SH-SY5Y (cell line): ENCODE data around the gene NOM1.

Experiments used
- GATA2 ChIP-seq: IDR thresholded peaks from 2 replicates; pipeline ENCODE4 v1.6.1; 2011; ENCODE audit warnings: mild to moderate bottlenecking, low read depth, low read length
- GATA3 ChIP-seq: IDR thresholded peaks from 2 replicates; pipeline ENCODE4 v1.6.1; 2011; ENCODE audit warnings: low read depth, mild to moderate bottlenecking, low read length, moderate library complexity

DNA sequence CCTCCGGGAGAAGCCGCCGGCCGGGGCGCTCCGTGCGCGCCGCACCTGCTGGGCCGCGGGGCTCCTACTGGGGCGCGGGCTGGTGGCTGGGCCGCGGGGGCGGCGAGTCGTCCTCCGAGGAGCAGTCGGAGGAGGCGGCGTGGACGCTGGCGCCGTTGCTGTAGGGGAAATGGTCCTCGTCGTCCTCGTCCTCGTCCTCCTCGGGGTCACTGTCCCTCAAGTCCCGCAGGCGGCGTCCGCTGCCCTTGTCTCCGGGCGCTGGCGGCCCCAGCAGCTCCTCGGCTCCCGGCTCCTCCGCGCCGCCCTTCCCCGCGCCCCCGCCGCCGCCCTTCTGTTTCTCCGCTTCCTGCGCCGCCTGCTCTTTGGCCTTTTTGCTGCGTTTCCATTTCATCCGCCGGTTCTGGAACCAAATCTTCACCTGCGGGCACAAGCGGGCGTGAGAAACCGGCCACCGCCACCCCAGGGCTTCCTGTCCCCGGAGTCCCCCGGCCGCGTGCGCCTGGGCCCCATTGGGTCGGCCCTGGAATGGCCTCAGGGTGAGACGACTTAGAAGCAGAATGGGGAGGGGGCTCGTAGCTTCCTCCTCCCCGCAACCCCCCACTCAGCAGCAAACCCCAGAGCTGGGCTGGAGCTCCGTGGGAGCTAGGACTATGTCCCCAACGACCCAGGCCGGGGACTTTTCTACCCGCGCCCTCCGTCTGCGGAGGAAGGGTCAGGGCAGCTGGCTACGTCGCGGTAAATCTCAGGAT lies 56.1 kb downstream of the NOM1 start:
- TF ChIP-seq GATA3 (no peak), GATA2 (no peak)
